ENCODE results near the gene NCAPG. TPM values are rescaled to one million over a fixed set of nuclear protein-coding genes. Genes with fewer than 3 reads are reported as not detected.

The NCAPG gene
- total and polyA plus RNA-seq, 9 of the 15 experiments (the other 6 are each of a cell fraction or from before 2014, with no cell fraction given) = 25.6 to 102 (median 65.3) TPM

DNA sequence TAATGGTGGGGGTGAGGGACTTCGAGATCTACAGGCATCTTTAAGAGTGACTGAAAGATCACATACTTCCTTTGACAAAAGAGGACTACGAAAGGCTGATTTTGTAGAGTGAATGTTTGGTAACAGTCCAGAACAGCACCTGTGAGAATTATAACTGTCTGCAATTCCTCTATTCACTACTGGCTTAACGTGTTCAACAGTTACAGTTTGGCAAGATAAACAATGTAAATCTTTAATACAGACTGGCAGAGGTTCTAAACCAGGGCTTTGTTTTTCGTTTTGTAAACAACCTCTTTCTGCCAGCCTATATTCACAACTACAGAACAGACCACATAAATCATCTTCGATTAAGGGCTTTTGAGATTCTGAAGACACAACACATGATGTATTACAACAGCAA is 66.9 kb downstream of the NCAPG start (continued):
- TF ChIP-seq, protein P1, sequence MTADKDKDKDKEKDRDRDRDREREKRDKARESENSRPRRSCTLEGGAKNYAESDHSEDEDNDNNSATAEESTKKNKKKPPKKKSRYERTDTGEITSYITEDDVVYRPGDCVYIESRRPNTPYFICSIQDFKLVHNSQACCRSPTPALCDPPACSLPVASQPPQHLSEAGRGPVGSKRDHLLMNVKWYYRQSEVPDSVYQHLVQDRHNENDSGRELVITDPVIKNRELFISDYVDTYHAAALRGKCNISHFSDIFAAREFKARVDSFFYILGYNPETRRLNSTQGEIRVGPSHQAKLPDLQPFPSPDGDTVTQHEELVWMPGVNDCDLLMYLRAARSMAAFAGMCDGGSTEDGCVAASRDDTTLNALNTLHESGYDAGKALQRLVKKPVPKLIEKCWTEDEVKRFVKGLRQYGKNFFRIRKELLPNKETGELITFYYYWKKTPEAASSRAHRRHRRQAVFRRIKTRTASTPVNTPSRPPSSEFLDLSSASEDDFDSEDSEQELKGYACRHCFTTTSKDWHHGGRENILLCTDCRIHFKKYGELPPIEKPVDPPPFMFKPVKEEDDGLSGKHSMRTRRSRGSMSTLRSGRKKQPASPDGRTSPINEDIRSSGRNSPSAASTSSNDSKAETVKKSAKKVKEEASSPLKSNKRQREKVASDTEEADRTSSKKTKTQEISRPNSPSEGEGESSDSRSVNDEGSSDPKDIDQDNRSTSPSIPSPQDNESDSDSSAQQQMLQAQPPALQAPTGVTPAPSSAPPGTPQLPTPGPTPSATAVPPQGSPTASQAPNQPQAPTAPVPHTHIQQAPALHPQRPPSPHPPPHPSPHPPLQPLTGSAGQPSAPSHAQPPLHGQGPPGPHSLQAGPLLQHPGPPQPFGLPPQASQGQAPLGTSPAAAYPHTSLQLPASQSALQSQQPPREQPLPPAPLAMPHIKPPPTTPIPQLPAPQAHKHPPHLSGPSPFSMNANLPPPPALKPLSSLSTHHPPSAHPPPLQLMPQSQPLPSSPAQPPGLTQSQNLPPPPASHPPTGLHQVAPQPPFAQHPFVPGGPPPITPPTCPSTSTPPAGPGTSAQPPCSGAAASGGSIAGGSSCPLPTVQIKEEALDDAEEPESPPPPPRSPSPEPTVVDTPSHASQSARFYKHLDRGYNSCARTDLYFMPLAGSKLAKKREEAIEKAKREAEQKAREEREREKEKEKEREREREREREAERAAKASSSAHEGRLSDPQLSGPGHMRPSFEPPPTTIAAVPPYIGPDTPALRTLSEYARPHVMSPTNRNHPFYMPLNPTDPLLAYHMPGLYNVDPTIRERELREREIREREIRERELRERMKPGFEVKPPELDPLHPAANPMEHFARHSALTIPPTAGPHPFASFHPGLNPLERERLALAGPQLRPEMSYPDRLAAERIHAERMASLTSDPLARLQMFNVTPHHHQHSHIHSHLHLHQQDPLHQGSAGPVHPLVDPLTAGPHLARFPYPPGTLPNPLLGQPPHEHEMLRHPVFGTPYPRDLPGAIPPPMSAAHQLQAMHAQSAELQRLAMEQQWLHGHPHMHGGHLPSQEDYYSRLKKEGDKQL (CRISPR knock-in tag; IDR thresholded peaks at IDR 0.05; ENCODE audit: borderline replicate concordance) = no peak

- H3K36me3 ChIP-seq (ENCODE audit: control insufficient read depth, insufficient read depth, low read length) = peaks cover 11% of the 10 kb centered on the region; the same call in 2 of the 3 replicates
- 92% methylated on average over 2 of the region's 2 CpGs for WGBS (ENCODE audit: insufficient coverage, low coverage, missing lambda C conversion rate)
- H2AFZ ChIP-seq (ENCODE audit: low read depth, low read length) = no peak overlapping the region
- POLR2A ChIA-PET = interaction anchor here (0.7 kb wide), 1 partner anchor 262 kb away, joined by 5 read pairs; no protein-coding TSS in a partner anchor
- no peak for ATAC-seq
- H3K27ac ChIP-seq (ENCODE audit: extremely low read depth, low read depth, low read length) = no peak overlapping the region
- no TSS peak for BruUV-seq (replicated peaks)
- no peaks in the 10 kb centered on the region for H3K9me3 ChIP-seq (replicated peaks; ENCODE audit: control insufficient read depth, insufficient read depth, low read depth, low read length)
- no peaks in the 10 kb centered on the region for H3K27me3 ChIP-seq (ENCODE audit: control insufficient read depth in 2 of 2, insufficient read depth in 2 of 2, low read length in 2 of 2)
- CTCF ChIA-PET (ENCODE audit: low intra/inter-chr PET ratio) = no interaction called here
- FAIRE-seq = no peak
- TF ChIP-seq CREB1 (IDR thresholded peaks at IDR 0.05) (no peak), CREB1 (CRISPR knock-in tag; IDR thresholded peaks at IDR 0.05) (no peak), USF2 (CRISPR knock-in tag; IDR thresholded peaks at IDR 0.05) (no peak), LEF1 (IDR thresholded peaks at IDR 0.05) (no peak), ZBTB26 (CRISPR knock-in tag; IDR thresholded peaks at IDR 0.05) (no peak), MBD2 (IDR thresholded peaks at IDR 0.05; ENCODE audit: borderline replicate concordance, low read depth) (no peak), PYGO2 (tag; IDR thresholded peaks at IDR 0.05) (no peak)
- TF ChIP-seq, protein P2, sequence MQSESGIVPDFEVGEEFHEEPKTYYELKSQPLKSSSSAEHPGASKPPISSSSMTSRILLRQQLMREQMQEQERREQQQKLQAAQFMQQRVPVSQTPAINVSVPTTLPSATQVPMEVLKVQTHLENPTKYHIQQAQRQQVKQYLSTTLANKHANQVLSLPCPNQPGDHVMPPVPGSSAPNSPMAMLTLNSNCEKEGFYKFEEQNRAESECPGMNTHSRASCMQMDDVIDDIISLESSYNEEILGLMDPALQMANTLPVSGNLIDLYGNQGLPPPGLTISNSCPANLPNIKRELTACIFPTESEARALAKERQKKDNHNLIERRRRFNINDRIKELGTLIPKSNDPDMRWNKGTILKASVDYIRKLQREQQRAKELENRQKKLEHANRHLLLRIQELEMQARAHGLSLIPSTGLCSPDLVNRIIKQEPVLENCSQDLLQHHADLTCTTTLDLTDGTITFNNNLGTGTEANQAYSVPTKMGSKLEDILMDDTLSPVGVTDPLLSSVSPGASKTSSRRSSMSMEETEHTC (IDR thresholded peaks at IDR 0.05) = no peak
- H3K9ac ChIP-seq (ENCODE audit: insufficient read depth in 1 of 2, low read depth in 2 of 2, low read length in 2 of 2) = no peak overlapping the region
- H3K4me1 ChIP-seq (replicated peaks in 1 of 2; ENCODE audit: control insufficient read depth in 2 of 2, insufficient read depth in 2 of 2, low read length in 2 of 2) = no peaks in the 10 kb centered on the region
- in situ Hi-C loops (cut with MboI) = no loop called here
- H4K20me1 ChIP-seq (replicated peaks; ENCODE audit: control insufficient read depth, insufficient read depth, low read length) = no peaks in the 10 kb centered on the region
- intact Hi-C loops (cut with micrococcal nuclease) = no loop called here
- H3K4me3 ChIP-seq = no peak overlapping the region
- no peak for DNase-seq (ENCODE audit: extremely low read depth in 1 of 4, low spot score in 3 of 4)
- H3K9me1 ChIP-seq (ENCODE audit: control insufficient read depth, insufficient read depth, low read length) = no peaks in the 10 kb centered on the region
- no peak overlapping the region for H3K4me2 ChIP-seq (ENCODE audit: insufficient read depth, low read length)
- H3K79me2 ChIP-seq (ENCODE audit: control insufficient read depth, insufficient read depth, low read length) = no peaks in the 10 kb centered on the region
These were observed 73.3 kb downstream of the NCAPG start for GRCh38 chr4:17884063-17884462.

Measured in K562 (cell line).